Measurements from ENCODE around the gene NUFIP2. TPM values are rescaled to one million over a fixed set of nuclear protein-coding genes. Genes with fewer than 3 reads are reported as not detected.

NUFIP2 gene
- total and polyA plus RNA-seq, 2 donors (not counting 3 experiments of a cell fraction or from before 2014, with no cell fraction given) = 27.2 to 51.1 TPM

- no TSS peak for BruUV-seq (replicated peaks)
- ChIA-PET CTCF (interaction anchor here (0.6 to 12.1 kb wide), 4 partner anchors 32 to 88 kb away, joined by 3 to 320 read pairs (median 66); partner anchors contain the start of gene MYO18A), POLR2A (interaction anchor here (0.5 kb wide), 1 partner anchor 54 kb away, joined by 4 read pairs; no protein-coding TSS in a partner anchor)
- no peaks in the 10 kb centered on the region for H4K20me1 ChIP-seq (replicated peaks; ENCODE audit: control insufficient read depth, extremely low read depth, insufficient read depth, low read length)
- H3K27ac ChIP-seq (ENCODE audit: insufficient read depth, low read depth, low read length) = no peak overlapping the region
- H3K4me3 ChIP-seq (replicated peaks in 1 of 3; ENCODE audit: insufficient read depth in 1 of 3, low read depth in 1 of 3, low read length in 3 of 3) = no peak overlapping the region
- FAIRE-seq = no peak
- H2AFZ ChIP-seq (ENCODE audit: low read depth, low read length) = no peak overlapping the region
- H3K27me3 ChIP-seq (ENCODE audit: control insufficient read depth in 2 of 2, insufficient read depth in 2 of 2, low read length in 2 of 2) = no peaks in the 10 kb centered on the region
- H3K9me1 ChIP-seq (replicated peaks; ENCODE audit: control insufficient read depth, extremely low read depth, insufficient read depth, low read length) = no peaks in the 10 kb centered on the region
- H3K36me3 ChIP-seq (ENCODE audit: control insufficient read depth in 2 of 2, extremely low read depth in 1 of 2, insufficient read depth in 2 of 2, low read length in 2 of 2) = no peaks in the 10 kb centered on the region
- no peak overlapping the region for H3K9ac ChIP-seq (replicated peaks; ENCODE audit: extremely low read depth, insufficient read depth, low read length)
- no peak overlapping the region for H3K4me2 ChIP-seq (ENCODE audit: insufficient read depth, low read length)
- TF ChIP-seq MYC (IDR thresholded peaks at IDR 0.05; ENCODE audit: low read depth, low read length) (no peak), JUN (IDR thresholded peaks at IDR 0.05; ENCODE audit: borderline replicate concordance, insufficient read depth, insufficient read length, low read depth) (no peak), CTCF (IDR thresholded peaks at IDR 0.05; ENCODE audit: extremely low read depth in 1 of 2, insufficient read depth in 1 of 2, low read depth in 1 of 2, low read length in 2 of 2) (no peak), POLR2AphosphoS5 (IDR thresholded peaks at IDR 0.05; ENCODE audit: insufficient read depth, low read depth, low read length) (no peak), POLR2A (IDR thresholded peaks at IDR 0.05; ENCODE audit: low read depth, low read length) (no peak), GATA2 (IDR thresholded peaks at IDR 0.05; ENCODE audit: insufficient read depth, insufficient read length, low read depth, low read length) (no peak), EZH2 (IDR thresholded peaks at IDR 0.05; ENCODE audit: borderline replicate concordance, low read depth, low read length, severe bottlenecking) (no peak), FOS (IDR thresholded peaks at IDR 0.05; ENCODE audit: borderline replicate concordance, insufficient read depth, low read length) (no peak)
- TF ChIP-seq, protein P1, sequence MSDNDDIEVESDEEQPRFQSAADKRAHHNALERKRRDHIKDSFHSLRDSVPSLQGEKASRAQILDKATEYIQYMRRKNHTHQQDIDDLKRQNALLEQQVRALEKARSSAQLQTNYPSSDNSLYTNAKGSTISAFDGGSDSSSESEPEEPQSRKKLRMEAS (IDR thresholded peaks at IDR 0.05; ENCODE audit: insufficient read depth, insufficient read length) = no peak
- no peak for DNase-seq (ENCODE audit: low read depth, low spot score)
- intact Hi-C loops (cut with micrococcal nuclease) = no loop called here
- H3K9me3 ChIP-seq (replicated peaks; ENCODE audit: control insufficient read depth, insufficient read depth, low read length) = no peaks in the 10 kb centered on the region
- H3K79me2 ChIP-seq (ENCODE audit: control insufficient read depth, insufficient read depth, low read length) = no peaks in the 10 kb centered on the region
- no peaks in the 10 kb centered on the region for H3K4me1 ChIP-seq (ENCODE audit: control insufficient read depth, extremely low read depth, insufficient read depth, low read length)
- dilution Hi-C loops (cut with MboI; ENCODE audit: extremely low pct_ligation_motif_present, low sequenced_read_pairs) = no loop called here
Measured at GRCh38 chr17:29212681-29213121, 81.2 kb downstream of the NUFIP2 start.
